ENCODE measurements around the gene CD2AP.

CD2AP gene

GRCh38 chr6:47452899-47453298 is 24.7 kb upstream of the CD2AP start:
- no peaks in the 10 kb centered on the region for H3K9me3 ChIP-seq (ENCODE audit: insufficient read depth, low read length)
- H3K4me2 ChIP-seq (ENCODE audit: low read depth, low read length, poor library complexity, severe bottlenecking): no peak overlapping the region
- no peaks in the 10 kb centered on the region for H3K79me2 ChIP-seq (ENCODE audit: insufficient read depth, low read length)
- H3F3A ChIP-seq (ENCODE audit: insufficient read depth): no peaks in the 10 kb centered on the region
- H3K27ac ChIP-seq (ENCODE audit: low read depth, low read length): no peak overlapping the region
- no peak overlapping the region for H3K4me3 ChIP-seq (ENCODE audit: insufficient read depth, low read length, poor library complexity, severe bottlenecking)
- H3K9me2 ChIP-seq (replicated peaks; ENCODE audit: insufficient read depth, low read length): no peaks in the 10 kb centered on the region
- H2AFZ ChIP-seq (ENCODE audit: low read depth, low read length, severe bottlenecking): no peak overlapping the region
- H3K36me3 ChIP-seq (ENCODE audit: low read length): no peaks in the 10 kb centered on the region
- TF ChIP-seq, protein P1, sequence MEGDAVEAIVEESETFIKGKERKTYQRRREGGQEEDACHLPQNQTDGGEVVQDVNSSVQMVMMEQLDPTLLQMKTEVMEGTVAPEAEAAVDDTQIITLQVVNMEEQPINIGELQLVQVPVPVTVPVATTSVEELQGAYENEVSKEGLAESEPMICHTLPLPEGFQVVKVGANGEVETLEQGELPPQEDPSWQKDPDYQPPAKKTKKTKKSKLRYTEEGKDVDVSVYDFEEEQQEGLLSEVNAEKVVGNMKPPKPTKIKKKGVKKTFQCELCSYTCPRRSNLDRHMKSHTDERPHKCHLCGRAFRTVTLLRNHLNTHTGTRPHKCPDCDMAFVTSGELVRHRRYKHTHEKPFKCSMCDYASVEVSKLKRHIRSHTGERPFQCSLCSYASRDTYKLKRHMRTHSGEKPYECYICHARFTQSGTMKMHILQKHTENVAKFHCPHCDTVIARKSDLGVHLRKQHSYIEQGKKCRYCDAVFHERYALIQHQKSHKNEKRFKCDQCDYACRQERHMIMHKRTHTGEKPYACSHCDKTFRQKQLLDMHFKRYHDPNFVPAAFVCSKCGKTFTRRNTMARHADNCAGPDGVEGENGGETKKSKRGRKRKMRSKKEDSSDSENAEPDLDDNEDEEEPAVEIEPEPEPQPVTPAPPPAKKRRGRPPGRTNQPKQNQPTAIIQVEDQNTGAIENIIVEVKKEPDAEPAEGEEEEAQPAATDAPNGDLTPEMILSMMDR (IDR thresholded peaks at IDR 0.05; ENCODE audit: insufficient read depth, low read length, poor library complexity, severe bottlenecking): no peak
- TF ChIP-seq EZH2phosphoT487 (conservative IDR thresholded peaks at IDR 0.05; ENCODE audit: low read length): no peak
- H4K20me1 ChIP-seq (ENCODE audit: low read depth, low read length): no peaks in the 10 kb centered on the region
- no peaks in the 10 kb centered on the region for H3K27me3 ChIP-seq (ENCODE audit: low read length)
- H3K9ac ChIP-seq (ENCODE audit: low read length): no peak overlapping the region

GRCh38 chr6:47453372-47453936 is 24.1 kb upstream of the CD2AP start:
- H3K9me3 ChIP-seq (ENCODE audit: insufficient read depth, low read length): no peaks in the 10 kb centered on the region
- TF ChIP-seq EZH2phosphoT487 (conservative IDR thresholded peaks at IDR 0.05; ENCODE audit: low read length): no peak
- TF ChIP-seq, protein P1 (IDR thresholded peaks at IDR 0.05; ENCODE audit: insufficient read depth, low read length, poor library complexity, severe bottlenecking): no peak
- no peaks in the 10 kb centered on the region for H3K79me2 ChIP-seq (ENCODE audit: insufficient read depth, low read length)
- no peak overlapping the region for H3K4me2 ChIP-seq (ENCODE audit: low read depth, low read length, poor library complexity, severe bottlenecking)
- no peaks in the 10 kb centered on the region for H4K20me1 ChIP-seq (ENCODE audit: low read depth, low read length)
- no peaks in the 10 kb centered on the region for H3K9me2 ChIP-seq (replicated peaks; ENCODE audit: insufficient read depth, low read length)
- no peaks in the 10 kb centered on the region for H3K27me3 ChIP-seq (ENCODE audit: low read length)
- H2AFZ ChIP-seq (ENCODE audit: low read depth, low read length, severe bottlenecking): no peak overlapping the region
- H3F3A ChIP-seq (ENCODE audit: insufficient read depth): no peaks in the 10 kb centered on the region
- H3K4me3 ChIP-seq (ENCODE audit: insufficient read depth, low read length, poor library complexity, severe bottlenecking): no peak overlapping the region
- H3K27ac ChIP-seq (ENCODE audit: low read depth, low read length): no peak overlapping the region
- H3K9ac ChIP-seq (ENCODE audit: low read length): no peak overlapping the region
- H3K36me3 ChIP-seq (ENCODE audit: low read length): no peaks in the 10 kb centered on the region

- H4K20me1 ChIP-seq (ENCODE audit: low read depth, low read length): no peaks in the 10 kb centered on the region
- H3K9me3 ChIP-seq (ENCODE audit: insufficient read depth, low read length): no peaks in the 10 kb centered on the region
- TF ChIP-seq, protein P1 (IDR thresholded peaks at IDR 0.05; ENCODE audit: insufficient read depth, low read length, poor library complexity, severe bottlenecking): no peak
- H3K27ac ChIP-seq (ENCODE audit: low read depth, low read length): no peak overlapping the region
- H2AFZ ChIP-seq (ENCODE audit: low read depth, low read length, severe bottlenecking): no peak overlapping the region
- no peaks in the 10 kb centered on the region for H3K36me3 ChIP-seq (ENCODE audit: low read length)
- no peak overlapping the region for H3K4me2 ChIP-seq (ENCODE audit: low read depth, low read length, poor library complexity, severe bottlenecking)
- peaks cover 5% of the 10 kb centered on the region; the same call in 1 of the 2 replicates for H3F3A ChIP-seq (ENCODE audit: insufficient read depth)
- no peaks in the 10 kb centered on the region for H3K27me3 ChIP-seq (ENCODE audit: low read length)
- no peak overlapping the region for H3K4me3 ChIP-seq (ENCODE audit: insufficient read depth, low read length, poor library complexity, severe bottlenecking)
- no peaks in the 10 kb centered on the region for H3K79me2 ChIP-seq (ENCODE audit: insufficient read depth, low read length)
- H3K9me2 ChIP-seq (replicated peaks; ENCODE audit: insufficient read depth, low read length): no peaks in the 10 kb centered on the region
- H3K9ac ChIP-seq (ENCODE audit: low read length): no peak overlapping the region
Measured at GRCh38 chr6:47454713-47455396, 22.7 kb upstream of the CD2AP start.
